CD4-positive, alpha-beta T cell treated with Interleukin-17A for 1 hour (primary cell): ENCODE data around the gene RAB22A.

Experiments
- DNase-seq: peaks from one replicate; pipeline ENCODE4 v3.0.0-alpha.2; 2020

Gene RAB22A

GRCh38 chr20:58305061-58305460, 4.5 kb upstream of the RAB22A start:
- DNase-seq, result no peak

GRCh38 chr20:58306421-58307261, 2.9 kb upstream of the RAB22A start:
- peak; percentile 97 for DNase-seq

- no peak for DNase-seq
These were observed 2.2 kb upstream of the RAB22A start for GRCh38 chr20:58307270-58307669.

GRCh38 chr20:58308290-58308679, 1.2 kb upstream of the RAB22A start:
- DNase-seq, result peak; percentile 34

- peak; percentile 65 for DNase-seq
These were observed 611 bp upstream of the RAB22A start for GRCh38 chr20:58308680-58309527.

GRCh38 chr20:58310291-58310782, 822 bp downstream of the RAB22A start:
- DNase-seq, result peak; percentile 47

- no peak for DNase-seq
These were observed 3.3 kb downstream of the RAB22A start for GRCh38 chr20:58312836-58313235.

GRCh38 chr20:58313396-58313795, 3.9 kb downstream of the RAB22A start:
- peak; percentile 53 for DNase-seq

- DNase-seq, result no peak
These were observed 11.7 kb downstream of the RAB22A start for GRCh38 chr20:58321205-58321604.

- DNase-seq, result no peak
These were observed 12.6 kb downstream of the RAB22A start for GRCh38 chr20:58322083-58322482.

- no peak for DNase-seq
These were observed 16.4 kb downstream of the RAB22A start for GRCh38 chr20:58325912-58326311.

- DNase-seq, result no peak
These were observed 17.7 kb downstream of the RAB22A start for GRCh38 chr20:58327211-58327610.

- DNase-seq, result no peak
These were observed 19.3 kb downstream of the RAB22A start for GRCh38 chr20:58328836-58329235.

GRCh38 chr20:58329711-58330110, 20.2 kb downstream of the RAB22A start:
- no peak for DNase-seq

GRCh38 chr20:58330249-58330648, 20.7 kb downstream of the RAB22A start:
- no peak for DNase-seq

GRCh38 chr20:58330687-58331086, 21.2 kb downstream of the RAB22A start:
- no peak for DNase-seq

- DNase-seq, result no peak
These were observed 22.5 kb downstream of the RAB22A start for GRCh38 chr20:58331961-58332551.

- DNase-seq, result no peak
These were observed 30.2 kb downstream of the RAB22A start for GRCh38 chr20:58339741-58340140.

GRCh38 chr20:58340151-58340550, 30.6 kb downstream of the RAB22A start:
- no peak for DNase-seq

- DNase-seq, result no peak
These were observed 31.3 kb downstream of the RAB22A start for GRCh38 chr20:58340853-58341252.

- no peak for DNase-seq
These were observed 32.8 kb downstream of the RAB22A start for GRCh38 chr20:58342104-58342945.

GRCh38 chr20:58344741-58345140, 35.2 kb downstream of the RAB22A start:
- no peak for DNase-seq
